OCI-LY1 (cell line): ENCODE data around the gene TIPIN.

Source experiments
- H2AFZ ChIP-seq: fragments of 200-600 bp; sonication (generic), shearing (Covaris generic); 2 replicates; pipeline ENCODE4 v1.6.0; 2014; ENCODE audit warnings: antibody characterized with exemption, mild to moderate bottlenecking, low read length
- H3F3A ChIP-seq: fragments of 200-600 bp; sonication (generic), shearing (Covaris generic); 2 replicates; pipeline ENCODE4 v1.6.0; 2014; ENCODE audit warnings: mild to moderate bottlenecking, antibody characterized with exemption, low read length, moderate library complexity; ENCODE audit not compliant: insufficient read depth
- H3K27ac ChIP-seq: fragments of 200-600 bp; sonication (generic); 2 replicates; pipeline ENCODE4 v1.5.1; 2014; ENCODE audit warnings: low read length, mixed run types, mild to moderate bottlenecking, low read depth; ENCODE audit not compliant: poor library complexity, severe bottlenecking
- H3K27me3 ChIP-seq: fragments of 200-600 bp; sonication (generic); 2 replicates; pipeline ENCODE4 v1.6.0; 2014; ENCODE audit warnings: antibody characterized with exemption, mild to moderate bottlenecking, low read length, moderate library complexity; ENCODE audit not compliant: insufficient read depth
- H3K36me3 ChIP-seq: fragments of 200-600 bp; sonication (generic); 2 replicates; pipeline ENCODE4 v1.6.1; 2014; ENCODE audit warnings: mild to moderate bottlenecking, antibody characterized with exemption, low read length, moderate library complexity, mixed read lengths; ENCODE audit not compliant: insufficient read depth
- H3K4me1 ChIP-seq: fragments of 200-600 bp; sonication (generic); 2 replicates; pipeline ENCODE4 v1.5.1; 2014; ENCODE audit warnings: mild to moderate bottlenecking, low read length, moderate library complexity; ENCODE audit not compliant: insufficient read depth, severe bottlenecking
- H3K4me2 ChIP-seq: fragments of 200-600 bp; sonication (generic), shearing (Covaris generic); 2 replicates; pipeline ENCODE4 v1.6.1; 2014; ENCODE audit warnings: low read length
- H3K4me3 ChIP-seq: fragments of 200-600 bp; sonication (generic); 2 replicates; pipeline ENCODE4 v1.5.1; 2014; ENCODE audit warnings: low read length, low read depth, mild to moderate bottlenecking, mixed read lengths; ENCODE audit not compliant: poor library complexity, severe bottlenecking
- H3K79me2 ChIP-seq: fragments of 200-600 bp; shearing (Covaris generic); 2 replicates; pipeline ENCODE4 v1.6.1; 2016; ENCODE audit warnings: mixed run types, low read length, mixed read lengths; ENCODE audit not compliant: insufficient read depth
- H3K9ac ChIP-seq: fragments of 200-600 bp; sonication (generic), shearing (Covaris generic); 2 replicates; pipeline ENCODE4 v1.6.1; 2014; ENCODE audit warnings: mild to moderate bottlenecking, low read length, mixed read lengths
- H3K9me2 ChIP-seq: fragments of 200-600 bp; sonication (generic), shearing (Covaris generic); 2 replicates; pipeline ENCODE4 v1.6.1; 2014; ENCODE audit warnings: low read depth, mild to moderate bottlenecking, low read length, mixed read lengths
- H3K9me3 ChIP-seq: fragments of 200-600 bp; shearing (Covaris generic); 2 replicates; pipeline ENCODE4 v1.6.1; 2014; ENCODE audit warnings: low read length, mixed read lengths
- H4K20me1 ChIP-seq: fragments of 200-600 bp; sonication (generic), shearing (Covaris generic); 2 replicates; pipeline ENCODE4 v1.6.0; 2016; ENCODE audit warnings: mild to moderate bottlenecking, low read length; ENCODE audit not compliant: insufficient read depth
- EZH2 ChIP-seq: fragments of 200-600 bp; sonication (generic), shearing (Covaris generic); IDR thresholded peaks from 2 replicates; pipeline ENCODE4 v1.8.0; 2017; ENCODE audit warnings: borderline replicate concordance, mixed run types, mild to moderate bottlenecking, antibody characterized with exemption, low read length, moderate library complexity, mixed read lengths
- TF ChIP-seq, protein P1 (sequence below): fragments of 200-600 bp; sonication (generic), shearing (Covaris generic); IDR thresholded peaks from 2 replicates; pipeline ENCODE4 v1.5.1; 2017; ENCODE audit warnings: mild to moderate bottlenecking, antibody characterized with exemption, low read length, moderate library complexity, mixed read lengths

The TIPIN gene

DNA sequence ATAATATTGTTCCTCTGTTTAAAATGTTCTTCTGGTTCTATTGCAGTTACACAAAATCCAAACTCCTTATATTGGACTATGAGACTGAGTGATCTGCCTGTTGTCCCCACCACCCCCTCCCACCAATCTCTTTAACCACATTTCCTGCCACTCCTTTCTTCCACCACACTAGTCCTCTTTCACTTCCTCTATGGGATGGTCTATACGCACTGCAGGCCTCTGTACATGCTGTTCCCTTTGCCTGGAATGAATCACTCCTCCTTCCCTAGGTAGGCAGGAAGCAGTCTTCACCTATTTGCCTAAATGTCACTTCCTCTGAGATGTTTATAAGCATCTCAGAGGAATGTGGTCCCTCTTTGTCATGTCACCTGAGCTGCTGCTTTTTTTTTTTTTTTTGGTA is 34.2 kb upstream of the TIPIN start:
- Histone ChIP-seq H4K20me1 (no peaks in the 10 kb centered on the region), H3K4me3 (peak overlapping the region; percentile 26)
- TF ChIP-seq EZH2: no peak
- TF ChIP-seq, protein P1, sequence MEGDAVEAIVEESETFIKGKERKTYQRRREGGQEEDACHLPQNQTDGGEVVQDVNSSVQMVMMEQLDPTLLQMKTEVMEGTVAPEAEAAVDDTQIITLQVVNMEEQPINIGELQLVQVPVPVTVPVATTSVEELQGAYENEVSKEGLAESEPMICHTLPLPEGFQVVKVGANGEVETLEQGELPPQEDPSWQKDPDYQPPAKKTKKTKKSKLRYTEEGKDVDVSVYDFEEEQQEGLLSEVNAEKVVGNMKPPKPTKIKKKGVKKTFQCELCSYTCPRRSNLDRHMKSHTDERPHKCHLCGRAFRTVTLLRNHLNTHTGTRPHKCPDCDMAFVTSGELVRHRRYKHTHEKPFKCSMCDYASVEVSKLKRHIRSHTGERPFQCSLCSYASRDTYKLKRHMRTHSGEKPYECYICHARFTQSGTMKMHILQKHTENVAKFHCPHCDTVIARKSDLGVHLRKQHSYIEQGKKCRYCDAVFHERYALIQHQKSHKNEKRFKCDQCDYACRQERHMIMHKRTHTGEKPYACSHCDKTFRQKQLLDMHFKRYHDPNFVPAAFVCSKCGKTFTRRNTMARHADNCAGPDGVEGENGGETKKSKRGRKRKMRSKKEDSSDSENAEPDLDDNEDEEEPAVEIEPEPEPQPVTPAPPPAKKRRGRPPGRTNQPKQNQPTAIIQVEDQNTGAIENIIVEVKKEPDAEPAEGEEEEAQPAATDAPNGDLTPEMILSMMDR: no peak

DNA sequence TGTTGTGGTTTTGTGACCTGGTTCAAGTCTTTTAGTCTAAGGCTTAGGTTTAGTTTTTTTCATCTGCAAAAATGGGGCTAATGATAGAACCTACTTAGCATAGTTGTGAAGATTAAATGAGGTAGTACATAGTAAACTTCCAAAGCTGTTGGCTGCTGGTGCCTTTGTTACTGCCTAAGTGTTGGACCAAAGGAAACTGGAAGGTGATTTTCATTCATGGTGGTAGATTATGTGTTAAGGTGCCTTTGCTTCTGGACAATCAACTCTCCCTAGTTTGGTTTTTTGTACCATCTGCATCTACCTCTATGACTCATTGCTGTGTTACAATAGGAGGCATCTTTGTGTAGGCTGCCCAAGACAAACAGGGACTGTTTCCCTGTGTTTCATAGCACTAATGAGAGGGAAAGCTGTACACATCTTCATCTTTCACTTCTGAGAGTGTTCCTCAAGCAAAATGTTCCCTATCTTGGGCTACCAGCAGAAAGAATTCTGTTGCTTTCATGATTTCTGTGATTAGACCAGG is 33.4 kb upstream of the TIPIN start:
- Histone ChIP-seq H3K27me3 (no peaks in the 10 kb centered on the region), H3K36me3 (peaks cover 13% of the 10 kb centered on the region), H3K9me2 (no peaks in the 10 kb centered on the region), H3K9ac (peak overlapping the region; percentile 19; the same call in 1 of the 2 replicates), H2AFZ (no peak overlapping the region), H3K27ac (peak overlapping the region; percentile 84), H3K4me2 (peak overlapping the region; percentile 46), H3K9me3 (no peaks in the 10 kb centered on the region), H3F3A (no peaks in the 10 kb centered on the region), H3K4me1 (peaks cover 71% of the 10 kb centered on the region), H3K4me3 (peak overlapping the region; percentile 26), H3K79me2 (peaks cover 75% of the 10 kb centered on the region), H4K20me1 (no peaks in the 10 kb centered on the region)
- no peak for TF ChIP-seq EZH2
- TF ChIP-seq, protein P1: no peak

More for the DNA sequence above, 34.2 kb upstream of the TIPIN start:
- Histone ChIP-seq H3K27me3 (no peaks in the 10 kb centered on the region), H2AFZ (no peak overlapping the region), H3K79me2 (peaks cover 82% of the 10 kb centered on the region), H3K4me2 (peak overlapping the region; percentile 46), H3K36me3 (peaks cover 20% of the 10 kb centered on the region), H3F3A (no peaks in the 10 kb centered on the region), H3K9ac (no peak overlapping the region; the same call in 1 of the 2 replicates), H3K9me3 (no peaks in the 10 kb centered on the region), H3K4me1 (peaks cover 64% of the 10 kb centered on the region), H3K9me2 (no peaks in the 10 kb centered on the region), H3K27ac (peak overlapping the region; percentile 84)

DNA sequence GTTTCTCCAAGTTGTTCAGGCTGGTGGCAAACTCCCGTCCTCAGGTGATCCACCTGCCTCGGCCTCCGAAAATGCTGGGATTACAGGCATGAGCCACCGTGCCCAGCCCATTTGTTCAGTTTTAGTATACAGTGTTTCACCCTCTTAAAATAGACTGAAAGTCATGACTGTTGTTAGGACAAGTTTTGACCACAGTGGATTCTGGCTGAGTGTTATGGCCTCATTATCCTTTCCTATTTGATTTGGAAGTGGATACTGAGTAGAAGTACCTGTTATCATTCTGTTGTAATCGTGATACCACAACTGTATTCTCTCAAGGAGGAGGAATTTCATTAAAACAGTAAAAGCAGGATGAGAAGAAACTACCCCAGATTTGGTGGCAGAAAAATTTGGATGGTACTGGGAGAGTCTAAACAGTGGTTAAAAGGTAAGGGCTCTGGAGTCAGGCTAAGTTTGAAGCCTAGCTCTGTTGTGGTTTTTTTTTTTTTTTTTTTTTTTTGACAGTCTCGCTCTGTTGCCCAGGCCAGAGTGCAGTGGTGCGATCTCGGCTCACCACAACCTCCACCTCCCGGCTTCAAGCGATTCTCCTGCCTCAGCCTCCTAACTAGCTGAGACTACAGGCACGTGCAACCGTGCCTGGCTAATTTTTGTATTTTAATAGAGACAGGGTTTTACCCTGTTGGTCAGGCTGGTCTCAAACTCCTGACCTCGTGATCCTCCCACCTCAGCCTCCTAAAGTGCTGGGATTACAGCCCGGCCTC is 32.8 kb upstream of the TIPIN start:
- H3K36me3 ChIP-seq: peaks cover 10% of the 10 kb centered on the region
- H3K4me2 ChIP-seq: peak overlapping the region; percentile 93
- peak overlapping the region; percentile 75; the same call in 1 of the 2 replicates for H3K9ac ChIP-seq
- H4K20me1 ChIP-seq: no peaks in the 10 kb centered on the region
- H3K9me3 ChIP-seq: no peaks in the 10 kb centered on the region
- TF ChIP-seq EZH2: no peak
- TF ChIP-seq, protein P1: no peak
- no peaks in the 10 kb centered on the region for H3F3A ChIP-seq
- H3K79me2 ChIP-seq: peaks cover 68% of the 10 kb centered on the region
- H3K4me1 ChIP-seq: peaks cover 65% of the 10 kb centered on the region
- H3K4me3 ChIP-seq: peak overlapping the region; percentile 81
- no peak overlapping the region for H2AFZ ChIP-seq
- no peaks in the 10 kb centered on the region for H3K9me2 ChIP-seq
- H3K27ac ChIP-seq: peak overlapping the region; percentile 84
- no peaks in the 10 kb centered on the region for H3K27me3 ChIP-seq
